ENCODE measurements around the gene COA1.

The COA1 gene

DNA sequence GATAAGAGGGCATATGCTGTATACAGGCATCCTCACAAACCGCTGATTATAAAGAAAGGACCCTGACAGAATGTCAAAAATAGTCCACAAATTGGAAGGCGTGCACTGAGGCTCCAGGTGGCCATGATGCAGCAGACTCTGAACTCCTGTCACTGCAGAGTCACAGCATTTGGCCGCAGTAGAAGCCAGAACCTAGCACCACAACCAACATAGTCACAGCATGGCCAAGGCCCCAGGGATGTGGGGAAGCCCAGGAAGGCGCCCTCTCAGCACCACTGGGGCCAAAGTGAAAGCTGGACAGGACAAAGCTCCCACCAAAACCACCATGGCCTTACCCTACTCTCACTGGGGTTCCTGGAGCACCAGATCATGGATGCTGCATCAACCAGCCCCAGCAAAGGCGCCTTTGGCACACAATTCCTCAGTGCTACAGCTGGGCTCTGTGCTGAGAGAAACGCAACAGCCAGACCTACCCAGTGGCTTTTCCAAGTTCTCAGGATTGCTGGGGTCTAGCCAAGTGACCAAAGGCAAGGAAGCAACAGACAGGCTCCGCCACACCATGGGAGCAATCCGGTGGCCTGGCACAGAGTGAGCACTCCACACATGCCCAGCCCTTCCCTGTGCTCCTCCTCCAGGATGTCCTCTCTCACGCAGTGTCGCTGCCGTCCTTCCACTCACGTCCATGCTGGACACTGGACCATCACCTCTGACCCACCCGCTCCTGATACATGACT lies 86.3 kb downstream of the COA1 start:
- no peak overlapping the region for H3K4me3 ChIP-seq (ENCODE audit: low read depth, low read length)
- no peak for TF ChIP-seq CTCF (IDR thresholded peaks at IDR 0.05; ENCODE audit: low read depth, low read length)

- no peak overlapping the region for H3K4me3 ChIP-seq (ENCODE audit: low read depth, low read length)
- TF ChIP-seq CTCF (IDR thresholded peaks at IDR 0.05; ENCODE audit: low read depth, low read length) = no peak
Measured at GRCh38 chr7:43640679-43641078, 88.6 kb downstream of the COA1 start.

- no peak overlapping the region for H3K4me3 ChIP-seq (ENCODE audit: low read depth, low read length)
- no peak for TF ChIP-seq CTCF (IDR thresholded peaks at IDR 0.05; ENCODE audit: low read depth, low read length)
Measured at GRCh38 chr7:43639858-43640491, 89.3 kb downstream of the COA1 start.

DNA sequence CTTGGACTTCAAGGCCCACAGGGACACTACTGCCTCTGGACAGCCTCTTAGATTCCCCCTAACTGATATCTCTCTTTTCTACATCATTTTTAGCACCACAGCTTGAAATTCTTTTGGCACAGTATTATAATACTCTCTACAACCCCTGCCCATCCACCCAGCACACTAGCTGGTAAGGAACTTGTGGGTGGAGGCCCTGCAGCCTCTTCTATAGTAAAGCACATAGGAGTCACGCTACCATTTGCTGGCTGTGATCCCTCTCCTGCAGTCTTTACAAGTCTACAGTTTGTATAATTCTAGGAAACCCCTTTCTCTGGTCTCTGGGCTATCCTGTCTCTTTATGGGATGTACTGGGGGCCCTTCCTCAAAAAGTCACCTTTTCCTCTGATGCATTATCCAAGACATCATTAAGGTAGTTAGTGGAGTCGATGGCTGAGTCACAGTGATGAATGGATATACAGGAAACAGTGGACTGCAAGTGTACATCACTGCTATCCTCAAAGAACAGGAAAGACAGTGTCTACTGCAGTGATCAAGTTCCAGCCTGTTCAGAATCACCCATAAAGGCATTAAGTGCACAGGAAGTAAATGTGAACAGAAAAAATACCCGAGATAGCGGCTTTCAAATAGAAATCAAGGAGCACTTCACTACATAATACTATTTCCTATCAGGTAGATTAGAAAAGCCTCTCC lies 92.1 kb downstream of the COA1 start:
- no peak overlapping the region for H3K4me3 ChIP-seq (ENCODE audit: low read depth, low read length)

GRCh38 chr7:43636093-43636492 lies 93.2 kb downstream of the COA1 start:
- no peak overlapping the region for H3K4me3 ChIP-seq (ENCODE audit: low read depth, low read length)
- TF ChIP-seq CTCF (IDR thresholded peaks at IDR 0.05; ENCODE audit: low read depth, low read length) = no peak

More for the DNA sequence above, 92.1 kb downstream of the COA1 start:
- TF ChIP-seq CTCF (IDR thresholded peaks at IDR 0.05; ENCODE audit: low read depth, low read length) = no peak

DNA sequence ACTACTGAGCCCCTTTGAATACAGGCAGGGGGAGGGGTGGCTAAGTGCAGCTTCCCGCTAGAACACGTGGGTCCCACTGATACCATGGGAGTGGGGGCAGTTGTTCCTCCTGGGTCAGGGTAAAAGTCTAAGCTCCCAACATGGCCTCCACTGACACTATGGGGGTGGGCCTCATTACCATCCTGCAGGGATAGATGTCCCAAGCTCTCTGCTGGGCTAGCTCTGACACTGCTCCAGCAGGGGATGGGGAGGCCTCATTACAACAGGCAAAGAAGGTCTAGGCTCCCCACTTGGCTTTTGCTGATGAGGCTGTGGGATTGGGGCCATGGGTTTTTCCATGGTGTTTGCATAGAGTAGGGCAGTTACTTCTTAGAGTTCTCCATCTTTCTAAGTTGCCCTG lies 94.9 kb downstream of the COA1 start:
- TF ChIP-seq CTCF (IDR thresholded peaks at IDR 0.05; ENCODE audit: low read depth, low read length) = no peak
- H3K4me3 ChIP-seq (ENCODE audit: low read depth, low read length) = no peak overlapping the region

- H3K4me3 ChIP-seq (ENCODE audit: low read depth, low read length) = no peak overlapping the region
- TF ChIP-seq CTCF (IDR thresholded peaks at IDR 0.05; ENCODE audit: low read depth, low read length) = no peak
Measured at GRCh38 chr7:43632746-43633145, 96.6 kb downstream of the COA1 start.
